GM12892 (cell line): ENCODE results near the gene CSAD.

Experiments used
- POLR2A ChIP-seq: IDR thresholded peaks from 2 replicates; pipeline ENCODE4 v1.6.1; 2011; ENCODE audit warnings: low read depth, low read length, control low read depth
- TAF1 ChIP-seq: IDR thresholded peaks from 2 replicates; pipeline ENCODE4 v1.6.1; 2011; ENCODE audit warnings: low read depth, mild to moderate bottlenecking, control low read depth, low read length, borderline replicate concordance

DNA sequence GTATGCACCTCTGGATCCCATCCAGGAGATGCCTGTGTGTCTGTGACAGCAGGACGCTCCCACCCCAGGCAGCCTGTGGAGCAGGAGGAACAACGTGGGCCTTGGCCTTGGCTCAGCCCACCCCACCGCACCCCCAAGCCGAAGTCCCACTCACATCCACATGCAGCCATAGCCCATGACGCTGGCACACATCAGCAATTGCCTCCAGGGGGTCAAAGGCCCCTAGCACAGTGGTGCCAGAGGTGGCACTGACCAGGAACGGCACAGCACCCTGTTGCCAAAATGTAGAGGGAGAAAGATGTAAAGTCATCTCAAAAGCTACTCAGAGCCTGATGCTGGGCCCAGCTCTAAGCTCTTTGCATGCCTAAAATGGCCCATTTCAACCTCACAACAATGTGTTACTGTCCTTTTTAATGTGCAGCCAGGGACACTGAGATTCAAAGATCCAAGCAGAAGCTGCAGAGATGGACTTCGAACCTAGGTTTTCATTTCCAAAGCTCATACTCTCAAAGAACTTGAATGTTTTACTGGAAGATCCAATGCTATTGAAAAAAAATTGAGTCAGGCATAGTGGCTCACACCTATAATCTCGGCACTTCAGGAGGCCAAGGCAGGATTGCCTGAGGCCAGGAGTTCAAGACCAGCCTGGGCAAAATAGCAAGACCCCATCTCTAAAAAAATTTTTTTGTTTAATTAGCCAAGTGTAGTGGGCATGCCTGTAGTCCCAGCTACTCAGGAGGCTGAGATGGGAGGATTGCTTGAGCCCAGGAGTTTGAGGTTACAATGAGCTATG is 19.4 kb downstream of the CSAD start:
- TF ChIP-seq POLR2A (no peak), TAF1 (no peak)
